GM18951 (cell line): ENCODE results near the gene TASP1.
"Not testable (repeated sequence)": the region's sequence is repeated elsewhere in the genome, so short reads cannot be mapped to it uniquely, and the experiment has no call there.

Source experiments
- POLR2A ChIP-seq: IDR thresholded peaks from 4 replicates; pipeline ENCODE4 v1.6.1; 2011; ENCODE audit warnings: mild to moderate bottlenecking; ENCODE audit not compliant: insufficient read length, insufficient read depth; ENCODE audit errors: extremely low read depth
- in situ Hi-C: fragments of 300-500 bp; cut with MboI; formaldehyde crosslinking; loops from one replicate; pipeline ENCODE4 v1.12.0; 2022; ENCODE audit warnings: low sequenced_read_pairs, mixed read lengths, inconsistent platforms; ENCODE audit not compliant: unreplicated experiment

Gene TASP1

DNA sequence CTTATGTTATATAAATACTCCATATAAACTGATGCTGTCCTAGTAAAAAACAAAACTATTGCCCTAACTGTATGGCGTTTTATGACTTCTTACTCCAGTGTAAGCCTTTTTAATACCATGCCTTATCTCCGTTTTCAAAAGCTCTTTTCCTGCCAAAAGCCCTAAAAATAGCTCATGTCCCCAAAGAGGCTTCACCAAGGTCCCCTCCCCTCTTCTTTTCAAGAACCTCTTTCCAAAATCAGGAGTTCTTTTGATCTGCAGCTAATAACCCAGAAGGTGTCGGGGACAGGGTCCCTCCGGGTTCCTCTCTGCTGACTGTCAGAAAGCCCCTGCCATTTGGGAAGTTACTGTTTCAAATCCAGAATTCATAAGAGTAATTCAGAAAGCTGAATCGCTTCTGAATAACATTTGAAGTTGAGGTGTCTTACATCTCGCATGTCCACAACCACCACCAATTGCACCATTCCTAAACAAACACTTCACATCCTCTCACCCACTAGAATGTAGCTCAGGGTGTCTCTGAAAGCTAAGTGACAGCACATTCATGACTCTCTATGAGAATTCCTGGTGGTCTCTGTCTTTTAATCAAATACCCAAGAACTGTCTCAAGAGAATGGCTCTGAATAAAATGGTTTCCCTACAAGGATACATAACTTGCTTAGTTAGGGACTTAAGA is 13.3 kb downstream of the TASP1 start:
- no peak for TF ChIP-seq POLR2A

GRCh38 chr20:13619415-13619814 is 19.3 kb downstream of the TASP1 start:
- in situ Hi-C loops: not testable (repeated sequence)

More for the DNA sequence above, 13.3 kb downstream of the TASP1 start:
- in situ Hi-C loops: no loop called here

- in situ Hi-C loops: not testable (repeated sequence)
These were observed 20.3 kb downstream of the TASP1 start for GRCh38 chr20:13618456-13618855.

DNA sequence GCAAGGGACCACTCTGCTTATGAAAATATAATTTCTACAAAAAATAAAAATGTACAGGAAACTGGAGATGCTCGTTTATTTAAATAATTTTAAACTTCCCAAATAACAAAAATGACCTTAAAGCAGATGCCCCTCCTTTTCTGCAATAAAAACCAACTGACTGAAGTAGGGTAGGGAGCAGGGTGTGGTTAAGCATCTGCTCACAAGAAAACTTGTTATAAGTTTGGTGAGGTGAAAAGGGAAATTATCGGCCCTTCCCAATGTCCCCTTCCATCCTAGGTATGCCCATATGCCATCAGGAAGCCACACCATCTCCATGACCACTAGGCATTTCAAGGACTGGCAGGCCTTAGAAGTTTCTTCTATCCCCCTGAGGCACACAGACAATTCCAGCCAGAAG is 21.1 kb downstream of the TASP1 start:
- in situ Hi-C loops: not testable (repeated sequence)

DNA sequence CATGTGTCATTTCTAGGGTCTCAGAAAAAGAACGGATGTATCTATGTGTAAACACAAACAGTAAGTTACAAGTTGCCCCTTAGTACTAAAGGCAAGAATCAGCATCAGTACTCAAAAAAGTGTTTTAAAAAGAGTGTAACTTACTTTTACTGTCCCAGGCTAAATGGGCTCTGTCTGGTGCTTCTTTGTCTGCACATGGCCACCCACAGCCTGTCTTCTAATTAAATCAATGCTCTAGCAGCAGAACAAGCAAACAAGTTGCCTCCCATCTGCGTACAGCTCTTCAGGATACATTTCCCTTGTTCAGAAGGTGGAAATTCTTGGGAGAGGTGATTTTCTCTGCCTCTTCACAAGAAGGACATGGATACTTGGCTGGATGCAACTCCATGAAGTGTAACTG is 22.0 kb downstream of the TASP1 start:
- in situ Hi-C loops: not testable (repeated sequence)

- in situ Hi-C loops: no loop called here
- TF ChIP-seq POLR2A: no peak
These were observed 24.8 kb downstream of the TASP1 start for GRCh38 chr20:13613917-13614316.

DNA sequence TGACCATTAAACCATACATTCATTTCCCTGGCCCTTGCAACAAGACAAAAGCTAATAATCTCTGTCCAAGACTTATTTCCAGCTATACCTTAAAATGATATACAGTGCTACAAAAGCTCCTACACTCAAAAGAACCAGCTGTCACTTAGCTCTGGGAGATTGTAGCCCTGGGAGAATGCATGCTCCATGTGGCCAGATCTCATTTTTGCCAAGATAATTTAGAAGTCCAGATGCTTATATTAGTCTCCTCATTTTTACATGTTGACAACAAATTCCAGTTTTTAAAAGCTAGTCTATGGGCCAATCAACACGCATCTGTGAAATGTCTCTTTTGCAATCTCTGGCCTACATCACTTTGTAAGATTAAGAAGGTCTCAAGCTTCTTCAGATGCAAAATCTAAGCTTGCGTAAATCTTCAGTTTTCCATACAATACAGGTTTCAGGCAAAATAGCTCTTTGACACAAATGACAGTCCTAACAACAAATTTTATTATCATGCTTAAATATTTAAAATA is 27.1 kb downstream of the TASP1 start:
- in situ Hi-C loops: no loop called here
- TF ChIP-seq POLR2A: no peak

DNA sequence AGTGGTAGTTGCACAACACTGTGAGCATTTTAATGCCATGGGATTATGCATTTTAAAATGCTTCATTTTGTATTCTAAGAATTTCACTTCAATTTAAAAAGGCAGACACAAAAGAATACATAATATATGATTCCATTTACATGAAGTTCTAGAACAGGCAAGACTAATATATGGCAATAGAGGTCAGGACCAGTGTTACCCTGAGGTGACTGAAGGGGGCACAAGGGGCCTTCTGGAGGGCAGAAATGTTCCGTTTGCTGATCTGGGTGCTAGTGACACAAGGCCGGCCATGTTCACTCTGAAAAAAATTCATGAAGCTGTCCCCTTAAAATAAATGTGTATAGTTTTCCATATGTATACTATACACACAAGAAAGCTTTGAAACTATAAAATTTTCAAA is 28.5 kb downstream of the TASP1 start:
- no peak for TF ChIP-seq POLR2A
- in situ Hi-C loops: no loop called here

- TF ChIP-seq POLR2A: no peak
These were observed 30.7 kb downstream of the TASP1 start for GRCh38 chr20:13608066-13608465.

GRCh38 chr20:13593423-13593822 is 45.3 kb downstream of the TASP1 start:
- in situ Hi-C loops: not testable (repeated sequence)

More at GRCh38 chr20:13608066-13608465, 30.7 kb downstream of the TASP1 start:
- in situ Hi-C loops: no loop called here

- in situ Hi-C loops: no loop called here
- no peak for TF ChIP-seq POLR2A
These were observed 50.7 kb downstream of the TASP1 start for GRCh38 chr20:13588049-13588448.

- in situ Hi-C loops: no loop called here
- no peak for TF ChIP-seq POLR2A
These were observed 51.4 kb downstream of the TASP1 start for GRCh38 chr20:13587370-13587769.

- in situ Hi-C loops: no loop called here
- TF ChIP-seq POLR2A: no peak
These were observed 52.6 kb downstream of the TASP1 start for GRCh38 chr20:13586133-13586532.

DNA sequence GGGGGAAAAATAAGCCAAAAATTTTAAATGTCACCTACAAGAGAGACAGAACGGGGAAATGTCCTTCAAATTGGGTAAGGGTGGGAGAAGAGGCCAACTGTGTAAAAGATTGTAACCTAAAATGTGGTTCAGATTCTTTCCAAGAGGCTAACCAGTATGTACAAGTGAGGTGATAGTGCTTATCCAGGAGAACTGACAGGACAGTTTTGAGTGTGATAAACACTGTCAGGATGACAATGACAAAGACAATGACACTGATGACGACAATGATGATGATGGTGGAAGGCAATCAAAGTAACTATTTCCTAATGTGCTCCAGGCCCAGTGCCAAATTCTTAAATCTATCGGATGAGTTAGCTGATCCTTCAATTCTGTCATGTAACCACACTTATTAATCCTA is 57.3 kb downstream of the TASP1 start:
- TF ChIP-seq POLR2A: no peak
- in situ Hi-C loops: no loop called here

- TF ChIP-seq POLR2A: no peak
- in situ Hi-C loops: no loop called here
These were observed 58.0 kb downstream of the TASP1 start for GRCh38 chr20:13580707-13581106.
